GM12864 (cell line): ENCODE data around the gene NCMAP.
"Not testable (repeated sequence)": the region's sequence is repeated elsewhere in the genome, so short reads cannot be mapped to it uniquely, and the experiment has no call there.

Experiments
- DNase-seq: peaks from one replicate; pipeline ENCODE4 v3.0.0-alpha.2; 2011; ENCODE audit warnings: low read depth
- H3K4me3 ChIP-seq: 2 replicates; pipeline ENCODE4 v1.5.1; 2011; ENCODE audit warnings: mild to moderate bottlenecking, low read depth, low read length, control low read depth
- CTCF ChIP-seq: IDR thresholded peaks from 2 replicates; pipeline ENCODE4 v1.5.1; 2011; ENCODE audit warnings: low read depth, mild to moderate bottlenecking, moderate library complexity, low read length, control low read depth, inconsistent platforms; ENCODE audit errors: missing control alignments

Gene NCMAP

GRCh38 chr1:24516506-24516905 lies 39.4 kb upstream of the NCMAP start:
- no peak for DNase-seq
- H3K4me3 ChIP-seq: no peak overlapping the region
- no peak for TF ChIP-seq CTCF

- no peak overlapping the region for H3K4me3 ChIP-seq
- TF ChIP-seq CTCF: no peak
- no peak for DNase-seq
Measured at GRCh38 chr1:24517898-24518297, 38.0 kb upstream of the NCMAP start.

DNA sequence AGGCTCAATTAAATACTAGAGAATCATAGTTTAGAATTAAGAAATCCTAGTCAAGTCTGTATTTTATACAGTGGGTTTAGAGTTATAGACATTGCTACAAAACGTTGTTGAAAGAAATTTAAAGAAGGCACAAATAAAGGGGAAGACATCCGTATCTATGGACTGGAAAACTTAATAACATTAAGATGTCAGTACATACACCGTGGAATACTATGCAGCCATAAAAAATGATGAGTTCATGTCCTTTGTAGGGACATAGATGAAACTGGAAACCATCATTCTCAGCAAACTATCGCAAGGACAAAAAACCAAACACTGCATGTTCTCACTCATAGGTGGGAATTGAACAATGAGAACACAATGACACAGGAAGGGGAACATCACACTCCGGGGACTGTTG lies 35.6 kb upstream of the NCMAP start:
- DNase-seq: not testable (repeated sequence)

DNA sequence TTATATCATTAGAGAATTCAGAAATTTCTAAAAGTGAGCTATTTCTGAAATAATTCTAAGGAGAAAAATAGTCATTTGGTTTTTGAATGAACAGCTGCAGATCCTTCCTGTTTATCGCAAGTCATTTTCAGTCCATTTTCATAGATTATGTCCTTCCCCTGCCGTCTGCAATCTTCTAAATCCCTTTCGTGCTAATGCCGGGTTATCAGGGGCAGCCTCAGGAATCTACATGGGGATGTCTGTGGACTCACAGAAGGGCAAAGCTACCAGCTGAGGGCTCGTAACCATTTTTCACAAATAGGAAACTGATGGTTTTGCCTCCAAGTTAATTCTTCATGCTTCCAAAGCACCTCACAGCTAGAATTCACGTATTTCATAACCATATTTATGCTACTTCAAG lies 30.3 kb upstream of the NCMAP start:
- no peak for TF ChIP-seq CTCF
- DNase-seq: no peak
- no peak overlapping the region for H3K4me3 ChIP-seq

More for the DNA sequence above, 35.6 kb upstream of the NCMAP start:
- not testable (repeated sequence) for H3K4me3 ChIP-seq

DNA sequence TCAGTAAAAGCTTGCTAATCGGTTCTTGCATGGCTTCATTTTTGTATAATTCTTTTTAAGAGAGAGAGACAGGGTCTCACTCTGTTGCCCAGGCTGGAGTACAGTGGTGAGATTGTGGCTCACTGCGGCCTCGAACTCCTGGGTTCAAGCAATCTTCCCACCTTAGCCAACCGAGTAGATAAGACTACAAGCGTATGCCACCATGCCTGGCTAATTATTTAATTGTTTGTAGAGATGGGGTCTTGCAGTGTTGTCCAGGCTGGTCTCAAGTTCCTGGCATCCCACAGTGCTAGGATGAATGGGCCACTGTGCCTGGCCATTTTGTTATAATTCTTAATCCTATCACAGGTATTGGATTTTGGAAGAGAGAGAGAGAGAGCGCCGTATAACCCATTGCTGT lies 29.8 kb upstream of the NCMAP start:
- DNase-seq: no peak
- no peak for TF ChIP-seq CTCF
- H3K4me3 ChIP-seq: no peak overlapping the region

DNA sequence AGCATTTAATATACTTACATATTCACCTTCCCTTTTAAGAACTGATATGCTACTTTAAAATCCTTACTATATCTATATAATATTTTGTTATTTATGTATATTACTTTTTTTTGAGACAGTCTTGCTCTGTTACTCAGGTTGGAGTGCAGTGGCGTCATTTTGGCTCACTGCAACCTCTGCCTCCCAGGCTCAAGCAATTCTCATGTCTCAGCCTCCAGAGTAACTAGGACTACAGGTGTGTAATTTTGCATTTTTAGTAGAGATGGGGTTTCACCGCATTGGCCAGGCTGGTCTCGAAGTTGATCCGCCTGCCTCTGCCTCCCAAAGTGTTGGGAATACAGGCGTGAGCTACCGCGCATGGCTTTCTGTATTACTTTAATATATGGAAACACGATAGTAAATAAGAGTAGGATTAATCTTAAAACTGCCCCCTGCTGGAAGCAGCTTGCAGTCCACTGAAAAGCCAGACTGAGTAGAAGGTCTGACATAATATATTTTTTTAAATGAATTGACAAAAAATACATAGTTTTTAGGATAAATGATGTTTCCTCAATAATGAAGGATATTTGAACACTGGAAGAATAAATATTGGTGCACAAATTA lies 28.8 kb upstream of the NCMAP start:
- H3K4me3 ChIP-seq: no peak overlapping the region
- DNase-seq: no peak
- peak; percentile 35 for TF ChIP-seq CTCF

- TF ChIP-seq CTCF: no peak
- no peak overlapping the region for H3K4me3 ChIP-seq
- DNase-seq: no peak
Measured at GRCh38 chr1:24528744-24529143, 27.1 kb upstream of the NCMAP start.

- not testable (repeated sequence) for H3K4me3 ChIP-seq, DNase-seq
Measured at GRCh38 chr1:24529292-24529691, 26.6 kb upstream of the NCMAP start.
